Heart left ventricle (tissue), 13 donors: ENCODE results near the gene MGAT4B.

ENCODE experiments used
- CTCF ChIP-seq, 12 donors: fragments of 200-600 bp; sonication (generic) in 4 of 12; IDR thresholded peaks; one replicate each; pipeline versions ENCODE4 v1.5.0 to v1.8.0; 2018 to 2022; ENCODE audit warnings: antibody characterized with exemption in 12 of 12, mild to moderate bottlenecking in 5 of 12
- POLR2A ChIP-seq, 2 donors: fragments of 450-650 bp; IDR thresholded peaks; one replicate each; pipeline ENCODE4 v1.6.1; 2017; ENCODE audit warnings: antibody characterized with exemption in 2 of 2, mild to moderate bottlenecking in 2 of 2, moderate library complexity in 2 of 2
- donor health status: ischemic (EF 13 %, LVEDD 7.1; RV severe dilation, severe dysfunction).
- donor health status: DM: no; HTN: yes; CAD: no.
- donor health status: DM: no; HTN: no; CAD: no.
- donor health status: ischemic (EF 25% LVEDD 6.9; RV normal size, moderate dysfunction).
- donor health status: ischemic (EF 25% LVEDD 5.7; RV mildly dilated, moderate dysfunction).
- donor health status: ischemic (EF 35%, LVEDD 5.7; RV mildly dilated, moderate dysfunction).
- donor health status: nonischemic (EF 11% LVEDD 7.7; RV severe dilation, severe dysfunction).
- donor health status: DM: yes; HTN: yes; CAD: no.
- donor health status: PGD.
- donor health status: ischemic (EF 29% LVEDD 5.4; RV normal size, mild dysfunction).
- donor health status: nonischemic (EF 23%, LVEDD 6.1; RV moderate dilation, normal function).

- TF ChIP-seq POLR2A (IDR thresholded peaks at IDR 0.05), result no peak
- TF ChIP-seq CTCF (IDR thresholded peaks at IDR 0.05), result no peak
Measured at GRCh38 chr5:179804555-179804947, 2.1 kb downstream of the MGAT4B start.
